Lung (tissue), 12 donors: ENCODE measurements around the gene RPL27A. TPM values are rescaled to one million over a fixed set of nuclear protein-coding genes. Genes with fewer than 3 reads are reported as not detected.

Experiments
- ATAC-seq: fragments of 200-7000 bp; cut with Tn5 transposase; one replicate; pipeline ENCODE4 v1.9.1; 2020; ENCODE audit warnings: moderate number of reproducible peaks; ENCODE audit not compliant: insufficient read depth, low FRiP score
- DNase-seq, 3 donors: peaks; one replicate each; pipeline ENCODE4 v3.0.0-alpha.2; 2013 to 2017
- H3K27ac ChIP-seq, 2 donors: one replicate each; pipeline ENCODE4 v1.5.1; 2013; ENCODE audit warnings: mild to moderate bottlenecking in 2 of 2, moderate library complexity in 2 of 2, control low read depth in 1 of 2, inconsistent platforms in 1 of 2, low read depth in 1 of 2, low read length in 1 of 2
- H3K27me3 ChIP-seq, 3 donors: one replicate each; pipeline ENCODE4 v1.5.1; 2013; ENCODE audit warnings: low read length in 2 of 3; ENCODE audit not compliant: control insufficient read depth in 3 of 3, insufficient read depth in 3 of 3
- H3K36me3 ChIP-seq, 4 donors: one replicate each; pipeline ENCODE4 v1.5.1; 2013; ENCODE audit warnings: low read length in 4 of 4, mild to moderate bottlenecking in 1 of 4, moderate library complexity in 1 of 4; ENCODE audit not compliant: control insufficient read depth in 4 of 4, insufficient read depth in 4 of 4
- H3K4me1 ChIP-seq, 5 donors: one replicate each; pipeline ENCODE4 v1.5.1; 2013; ENCODE audit warnings: low read length in 5 of 5, mild to moderate bottlenecking in 2 of 5, moderate library complexity in 1 of 5; ENCODE audit not compliant: control insufficient read depth in 5 of 5, insufficient read depth in 5 of 5
- H3K4me3 ChIP-seq: one replicate; pipeline ENCODE4 v1.5.1; 2013; ENCODE audit warnings: mild to moderate bottlenecking, control low read depth, moderate library complexity
- H3K9ac ChIP-seq, 2 donors: one replicate each; pipeline ENCODE4 v1.5.1; 2013; ENCODE audit warnings: low read length in 2 of 2, control low read depth in 1 of 2; ENCODE audit not compliant: insufficient read depth in 1 of 2
- H3K9me3 ChIP-seq, 4 donors: one replicate each; pipeline ENCODE4 v1.5.1; 2013; ENCODE audit warnings: low read length in 3 of 4, mild to moderate bottlenecking in 1 of 4, moderate library complexity in 1 of 4; ENCODE audit not compliant: control insufficient read depth in 4 of 4, insufficient read depth in 3 of 4
- CTCF ChIP-seq: IDR thresholded peaks from 2 replicates; pipeline ENCODE4 v1.5.1; 2012; ENCODE audit warnings: mild to moderate bottlenecking; ENCODE audit errors: control extremely low read depth, extremely low read depth
- WGBS, 2 donors: extraction: QIAGEN DNeasy Blood & Tissue Kit; methylation state at CpG; one replicate each; pipeline ENCODE4 v1.1.7; 2013; 5-methylcytosine and 5-hydroxymethylcytosine counted together
- polyA plus RNA-seq, 2 donors: library from polyadenylated mRNA; stranded (reverse); fragments of 200-250 nt; gene quantifications; one replicate each; pipeline ENCODE4 v1.2.1, GENCODE V29; 2013
- total RNA-seq, 2 donors: library from RNA; depleted of rRNA in 1 of 2; stranded (reverse); fragments of >200 nt in 1 of 2; gene quantifications; one replicate each; pipeline ENCODE4 v1.2.1, GENCODE V29; 2014 to 2021
- donor health status: control.
- donor health status: control.
- donor health status: Bipolar disorder and iron deficiency.
- donor health status: healthy.
- donor health status: DM: yes; HTN: yes; CAD: no.

Gene RPL27A
- total and polyA plus RNA-seq, 4 donors = 673 to 4,912 (median 1,413) TPM

GRCh38 chr11:8699903-8700302, 17.3 kb downstream of the RPL27A start:
- no peak for ATAC-seq
- Histone ChIP-seq H3K36me3 (peaks cover 26 to 54% (median 41%) of the 10 kb centered on the region in 4 donors), H3K9ac (no peak overlapping the region), H3K4me1 (peaks cover 0 to 6% (median 0%) of the 10 kb centered on the region in 5 donors), H3K27ac (peak overlapping the region in 1 of 2 donors; percentile 16), H3K27me3 (no peaks in the 10 kb centered on the region), H3K9me3 (no peaks in the 10 kb centered on the region), H3K4me3 (no peak overlapping the region)
- DNase-seq = no peak
- TF ChIP-seq CTCF = no peak
- WGBS, 2 donors = 21 to 33% methylated on average over 3 of the region's 3 CpGs

GRCh38 chr11:8701891-8702597, 19.5 kb downstream of the RPL27A start:
- Histone ChIP-seq H3K4me1 (peaks cover 0 to 6% (median 0%) of the 10 kb centered on the region in 5 donors), H3K9me3 (no peaks in the 10 kb centered on the region), H3K27ac (no peak overlapping the region), H3K4me3 (no peak overlapping the region), H3K36me3 (peaks cover 14 to 59% (median 48%) of the 10 kb centered on the region in 4 donors), H3K9ac (no peak overlapping the region), H3K27me3 (no peaks in the 10 kb centered on the region)
- TF ChIP-seq CTCF = no peak
- DNase-seq = no peak
- no peak for ATAC-seq
- WGBS, 2 donors = 94 to 96% methylated on average over 10 of the region's 10 CpGs

GRCh38 chr11:8702598-8702915, 20.0 kb downstream of the RPL27A start:
- TF ChIP-seq CTCF = no peak
- H3K4me3 ChIP-seq = no peak overlapping the region
- no peaks in the 10 kb centered on the region for H3K27me3 ChIP-seq
- peaks cover 0 to 6% (median 0%) of the 10 kb centered on the region in 5 donors for H3K4me1 ChIP-seq
- no peaks in the 10 kb centered on the region for H3K9me3 ChIP-seq
- ATAC-seq (no peak), DNase-seq (no peak)
- H3K36me3 ChIP-seq = peaks cover 9 to 57% (median 51%) of the 10 kb centered on the region in 4 donors
- 94% methylated on average over 14 of the region's 14 CpGs for WGBS, 2 donors
- H3K9ac ChIP-seq = no peak overlapping the region
- H3K27ac ChIP-seq = no peak overlapping the region
